CD14-positive monocyte (primary cell): Measurements from ENCODE around the gene SPTLC2. TPM values are rescaled to one million over a fixed set of nuclear protein-coding genes. Genes with fewer than 3 reads are reported as not detected.

Experiments
- DNase-seq, 3 donors: peaks; one replicate each; pipeline ENCODE4 v3.0.0-alpha.2; 2011 to 2022
- H2AFZ ChIP-seq: 2 replicates; pipeline ENCODE4 v1.6.0; 2012; ENCODE audit warnings: mild to moderate bottlenecking, low read depth, low read length, inconsistent platforms; ENCODE audit not compliant: insufficient read depth, poor library complexity, severe bottlenecking
- H3K27ac ChIP-seq, 2 donors: 1 replicate in 1 of 2; 2 replicates in 1 of 2; pipeline ENCODE4 v1.5.1; 2012 to 2013; ENCODE audit warnings: low read length in 2 of 2, control low read depth in 1 of 2, inconsistent platforms in 1 of 2, low read depth in 1 of 2, mild to moderate bottlenecking in 1 of 2
- H3K27me3 ChIP-seq, 2 donors: one replicate each; pipeline versions ENCODE4 v1.6.0 to v1.6.1; 2011 to 2013; ENCODE audit warnings: low read length in 2 of 2; ENCODE audit not compliant: control insufficient read depth in 2 of 2, insufficient read depth in 2 of 2
- H3K36me3 ChIP-seq, 2 donors: replicated peaks in 1 of 2; 1 replicate in 1 of 2; 2 replicates in 1 of 2; pipeline versions ENCODE4 v1.5.1 to v1.6.1; 2012 to 2013; ENCODE audit warnings: low read length in 2 of 2, control low read depth in 1 of 2, inconsistent platforms in 1 of 2, mild to moderate bottlenecking in 1 of 2; ENCODE audit not compliant: insufficient read depth in 2 of 2, control insufficient read depth in 1 of 2
- H3K4me1 ChIP-seq, 2 donors: 1 replicate in 1 of 2; 2 replicates in 1 of 2; pipeline versions ENCODE4 v1.5.1 to v1.6.1; 2012 to 2013; ENCODE audit warnings: low read length in 2 of 2, control low read depth in 1 of 2, inconsistent platforms in 1 of 2, mild to moderate bottlenecking in 1 of 2, moderate library complexity in 1 of 2; ENCODE audit not compliant: insufficient read depth in 2 of 2, control insufficient read depth in 1 of 2
- H3K4me2 ChIP-seq: replicated peaks from 2 replicates; pipeline ENCODE3; 2012; ENCODE audit warnings: low read length, moderate library complexity, mild to moderate bottlenecking; ENCODE audit not compliant: poor library complexity, severe bottlenecking; ENCODE audit errors: extremely low read depth
- H3K4me3 ChIP-seq, 3 experiments: fragments of 200-600 bp in 1 of 3; sonication (generic) in 1 of 3; replicated peaks in 1 of 3; 1 replicate in 2 of 3; 2 replicates in 1 of 3; pipeline ENCODE4 v1.5.1; 2011 to 2013; ENCODE audit warnings: low read length in 3 of 3, mild to moderate bottlenecking in 3 of 3, control low read depth in 2 of 3, low read depth in 2 of 3, inconsistent platforms in 1 of 3, moderate library complexity in 1 of 3
- H3K79me2 ChIP-seq: 2 replicates; pipeline ENCODE4 v1.6.0; 2012; ENCODE audit warnings: mild to moderate bottlenecking, control low read depth, inconsistent platforms, low read length, moderate library complexity; ENCODE audit not compliant: insufficient read depth
- H3K9ac ChIP-seq: 2 replicates; pipeline ENCODE4 v1.6.0; 2017; ENCODE audit warnings: low read length, mild to moderate bottlenecking; ENCODE audit not compliant: insufficient read depth, poor library complexity, severe bottlenecking
- H3K9me3 ChIP-seq, 2 donors: replicated peaks in 1 of 2; 1 replicate in 1 of 2; 2 replicates in 1 of 2; pipeline versions ENCODE4 v1.5.1 to v1.6.1; 2012 to 2013; ENCODE audit warnings: low read length in 2 of 2, control low read depth in 1 of 2; ENCODE audit not compliant: control insufficient read depth in 1 of 2, insufficient read depth in 1 of 2
- H4K20me1 ChIP-seq: 2 replicates; pipeline ENCODE4 v1.6.0; 2012; ENCODE audit warnings: mild to moderate bottlenecking, low read length, control low read depth, moderate library complexity; ENCODE audit not compliant: insufficient read depth
- H3K27ac Mint-ChIP-seq, 7 donors: one replicate each; pipeline ENCODE4 v1.8.0; 2020; ENCODE audit warnings: mild to moderate bottlenecking in 7 of 7, mixed read lengths in 7 of 7, moderate library complexity in 6 of 7, inconsistent platforms in 2 of 7
- H3K27me3 Mint-ChIP-seq, 3 donors: one replicate each; pipeline ENCODE4 v1.8.0; 2021 to 2022; ENCODE audit warnings: low read depth in 3 of 3, mild to moderate bottlenecking in 3 of 3, mixed read lengths in 3 of 3, moderate library complexity in 3 of 3, inconsistent platforms in 1 of 3
- H3K36me3 Mint-ChIP-seq, 2 donors: one replicate each; pipeline ENCODE4 v1.8.0; 2020; ENCODE audit warnings: mixed read lengths in 2 of 2, inconsistent platforms in 1 of 2, mild to moderate bottlenecking in 1 of 2
- H3K4me1 Mint-ChIP-seq: one replicate; pipeline ENCODE4 v1.8.0; 2020; ENCODE audit warnings: mild to moderate bottlenecking, mixed read lengths
- H3K4me3 Mint-ChIP-seq, 2 donors: one replicate each; pipeline ENCODE4 v1.8.0; 2020; ENCODE audit warnings: mild to moderate bottlenecking in 2 of 2, mixed read lengths in 2 of 2, moderate library complexity in 1 of 2
- H3K9me3 Mint-ChIP-seq, 7 donors: one replicate each; pipeline ENCODE4 v1.8.0; 2020 to 2022; ENCODE audit warnings: mixed read lengths in 7 of 7, mild to moderate bottlenecking in 6 of 7, moderate library complexity in 6 of 7, inconsistent platforms in 2 of 7
- CTCF ChIP-seq: fragments of 200-600 bp; IDR thresholded peaks from one replicate; pipeline ENCODE4 v1.8.0; 2022; ENCODE audit warnings: antibody characterized with exemption, mild to moderate bottlenecking
- WGBS: methylation state at CpG from one replicate; pipeline ENCODE4 v1.1.5; 2013; ENCODE audit warnings: missing lambda C conversion rate; ENCODE audit not compliant: insufficient coverage; 5-methylcytosine and 5-hydroxymethylcytosine counted together
- intact Hi-C, 2 donors: fragments of 100-400 bp; cut with micrococcal nuclease; formaldehyde crosslinking; loops; one replicate each; pipeline versions ENCODE4 v1.15.0 to v1.15.1; 2023
- polyA plus RNA-seq, 3 donors: library from polyadenylated mRNA; depleted of rRNA in 1 of 3; unstranded in 2 of 3; stranded (reverse) in 1 of 3; fragments of 300-500 nt in 2 of 3; fragments of >200 nt in 1 of 3; fragmentation: Illumina TruSeq in 2 of 3; gene quantifications; 1 replicate in 2 of 3; 2 replicates in 1 of 3; pipeline ENCODE4 v1.2.3, GENCODE V29; 2012 to 2021

The SPTLC2 gene
- polyA plus RNA-seq, 3 donors = 38.1 to 81.9 (median 73.1) TPM

- Histone ChIP-seq H4K20me1 (peaks cover 6% of the 10 kb centered on the region), H3K4me3 (peak overlapping the region; percentile 13 to 64 (median 58)), H3K9ac (peak overlapping the region; percentile 53), H3K27ac (peak overlapping the region; percentile 82 to 96), H2AFZ (peak overlapping the region; percentile 32), H3K9me3 (no peaks in the 10 kb centered on the region), H3K36me3 (peaks cover 49 to 63% of the 10 kb centered on the region in 2 donors), H3K4me1 (peaks cover 40 to 41% of the 10 kb centered on the region in 2 donors), H3K79me2 (peaks cover 72% of the 10 kb centered on the region), H3K27me3 (no peaks in the 10 kb centered on the region), H3K4me2 (peak overlapping the region; percentile 68)
- Mint-ChIP-seq H3K4me3 (peak overlapping the region; percentile 48 to 78), H3K9me3 (no peaks in the 10 kb centered on the region), H3K4me1 (peaks cover 44% of the 10 kb centered on the region), H3K27ac (peak overlapping the region; percentile 94 to 98 (median 97)), H3K27me3 (peaks cover 0 to 2% (median 0%) of the 10 kb centered on the region in 3 donors), H3K36me3 (peaks cover 50 to 68% of the 10 kb centered on the region in 2 donors)
- intact Hi-C loops = loop anchor here (5.0 to 10.0 kb wide), 2 partner anchors 49 to 92 kb away; partner anchors contain the start of gene SPTLC2 (in 2 of the 2)
- DNase-seq = peak; percentile 71 to 85 (median 85)
- no CpG with 5 or more reads among the region's 8 CpGs for WGBS
- no peak for TF ChIP-seq CTCF
Measured at GRCh38 chr14:77565289-77565993, 51.0 kb downstream of the SPTLC2 start.

GRCh38 chr14:77562681-77563080 is 53.8 kb downstream of the SPTLC2 start:
- peaks cover 53% of the 10 kb centered on the region for H3K4me1 Mint-ChIP-seq
- H3K4me2 ChIP-seq = no peak overlapping the region
- peaks cover 0 to 2% (median 0%) of the 10 kb centered on the region in 3 donors for H3K27me3 Mint-ChIP-seq
- peaks cover 54 to 72% of the 10 kb centered on the region in 2 donors for H3K36me3 Mint-ChIP-seq
- 100% methylated on average over 1 of the region's 4 CpGs for WGBS
- H3K4me3 Mint-ChIP-seq = no peak overlapping the region
- H3K4me1 ChIP-seq = peaks cover 46 to 51% of the 10 kb centered on the region in 2 donors
- H3K36me3 ChIP-seq = peaks cover 44 to 64% of the 10 kb centered on the region in 2 donors
- no peaks in the 10 kb centered on the region for H3K27me3 ChIP-seq
- peaks cover 72% of the 10 kb centered on the region for H3K79me2 ChIP-seq
- no peak overlapping the region for H3K4me3 ChIP-seq
- peak overlapping the region in 1 of 2 donors; percentile 96 for H3K27ac ChIP-seq
- no peaks in the 10 kb centered on the region for H3K9me3 Mint-ChIP-seq
- peak overlapping the region in 1 of 7 donors; percentile 69 for H3K27ac Mint-ChIP-seq
- H2AFZ ChIP-seq = no peak overlapping the region
- no peak for DNase-seq
- H3K9ac ChIP-seq = no peak overlapping the region
- intact Hi-C loops = loop anchor here (10.0 kb wide), 1 partner anchor 52 kb away; the partner anchor contains the start of gene SPTLC2 (in 2 of the 2)
- TF ChIP-seq CTCF = no peak
- H4K20me1 ChIP-seq = no peaks in the 10 kb centered on the region
- no peaks in the 10 kb centered on the region for H3K9me3 ChIP-seq
